SK-N-SH treated with all-trans-retinoic acid at 6 μM for 48 hours (cell line): ENCODE measurements around the gene APPBP2.

Experiments used
- ARNTL ChIP-seq: fragments of 450-650 bp; formaldehyde crosslinking; IDR thresholded peaks from 2 replicates; pipeline ENCODE4 v1.5.0; 2020; ENCODE audit warnings: low read depth, mild to moderate bottlenecking, moderate library complexity, borderline replicate concordance
- CSDC2 ChIP-seq: fragments of 250-450 bp; sonication (Bioruptor Pico); IDR thresholded peaks from 2 replicates; pipeline ENCODE4 v1.5.0; 2020; ENCODE audit warnings: mild to moderate bottlenecking, moderate library complexity
- ISL1 ChIP-seq: fragments of 250-450 bp; sonication (Bioruptor Pico); IDR thresholded peaks from 2 replicates; pipeline ENCODE4 v2.1.2; 2022; ENCODE audit warnings: mild to moderate bottlenecking, moderate library complexity
- PATZ1 ChIP-seq: fragments of 250-450 bp; sonication (Bioruptor Pico); IDR thresholded peaks from 2 replicates; pipeline ENCODE4 v1.8.0; 2020; ENCODE audit warnings: mild to moderate bottlenecking, moderate library complexity, borderline replicate concordance
- TCF4 ChIP-seq: fragments of 250-450 bp; sonication (Bioruptor Pico); IDR thresholded peaks from 2 replicates; pipeline ENCODE4 v1.8.0; 2021; ENCODE audit warnings: mild to moderate bottlenecking, moderate library complexity, borderline replicate concordance
- TSHZ2 ChIP-seq: fragments of 250-450 bp; sonication (Bioruptor Pico); IDR thresholded peaks from 2 replicates; pipeline ENCODE4 v1.5.0; 2020; ENCODE audit warnings: mild to moderate bottlenecking, moderate library complexity
- ZC3H10 ChIP-seq: fragments of 250-450 bp; sonication (Bioruptor Pico); IDR thresholded peaks from 2 replicates; pipeline ENCODE4 v1.5.1; 2021; ENCODE audit warnings: mild to moderate bottlenecking, moderate library complexity
- ZFP3 ChIP-seq: fragments of 250-450 bp; sonication (Bioruptor Pico); IDR thresholded peaks from 2 replicates; pipeline ENCODE4 v1.5.0; 2020; ENCODE audit warnings: mild to moderate bottlenecking, moderate library complexity
- ZNF565 ChIP-seq: fragments of 450-650 bp; formaldehyde crosslinking; conservative IDR thresholded peaks from 2 replicates; pipeline ENCODE4 v1.5.0; 2020; ENCODE audit warnings: low read depth, mild to moderate bottlenecking, moderate library complexity
- TF ChIP-seq, protein P1 (sequence below): fragments of 250-450 bp; sonication (Bioruptor Pico); IDR thresholded peaks from 2 replicates; pipeline ENCODE4 v1.5.1; 2020; ENCODE audit warnings: low read depth, mild to moderate bottlenecking, moderate library complexity

- TF ChIP-seq ZNF565: no peak
- no peak for TF ChIP-seq PATZ1 (CRISPR knock-in tag)
- TF ChIP-seq, protein P1, sequence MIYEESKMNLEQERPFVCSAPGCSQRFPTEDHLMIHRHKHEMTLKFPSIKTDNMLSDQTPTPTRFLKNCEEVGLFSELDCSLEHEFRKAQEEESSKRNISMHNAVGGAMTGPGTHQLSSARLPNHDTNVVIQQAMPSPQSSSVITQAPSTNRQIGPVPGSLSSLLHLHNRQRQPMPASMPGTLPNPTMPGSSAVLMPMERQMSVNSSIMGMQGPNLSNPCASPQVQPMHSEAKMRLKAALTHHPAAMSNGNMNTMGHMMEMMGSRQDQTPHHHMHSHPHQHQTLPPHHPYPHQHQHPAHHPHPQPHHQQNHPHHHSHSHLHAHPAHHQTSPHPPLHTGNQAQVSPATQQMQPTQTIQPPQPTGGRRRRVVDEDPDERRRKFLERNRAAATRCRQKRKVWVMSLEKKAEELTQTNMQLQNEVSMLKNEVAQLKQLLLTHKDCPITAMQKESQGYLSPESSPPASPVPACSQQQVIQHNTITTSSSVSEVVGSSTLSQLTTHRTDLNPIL (CRISPR knock-in tag): no peak
- TF ChIP-seq TSHZ2 (CRISPR knock-in tag): no peak
- TF ChIP-seq ARNTL: no peak
- no peak for TF ChIP-seq TCF4
- no peak for TF ChIP-seq CSDC2 (CRISPR knock-in tag)
- no peak for TF ChIP-seq ZFP3 (CRISPR knock-in tag)
- no peak for TF ChIP-seq ZC3H10
- no peak for TF ChIP-seq ISL1 (CRISPR knock-in tag)
These were observed 127.6 kb downstream of the APPBP2 start for GRCh38 chr17:60398227-60398959.
